Endothelial cell of umbilical vein (primary cell): ENCODE data around the gene PSD2.

Experiments used
- EZH2 ChIP-seq: IDR thresholded peaks from 2 replicates; pipeline ENCODE4 v1.6.1; 2012; ENCODE audit warnings: borderline replicate concordance, low read depth, mild to moderate bottlenecking, moderate library complexity, low read length, inconsistent platforms; ENCODE audit not compliant: severe bottlenecking
- FOS ChIP-seq: IDR thresholded peaks from 2 replicates; pipeline ENCODE4 v1.6.1; 2011; ENCODE audit warnings: mild to moderate bottlenecking, low read length, moderate library complexity, borderline replicate concordance; ENCODE audit not compliant: insufficient read depth
- GATA2 ChIP-seq: IDR thresholded peaks from 2 replicates; pipeline ENCODE4 v1.7.0; 2011; ENCODE audit warnings: low read depth, mild to moderate bottlenecking, moderate library complexity, mixed read lengths, low read length; ENCODE audit not compliant: insufficient read length, insufficient read depth
- JUN ChIP-seq: IDR thresholded peaks from 2 replicates; pipeline ENCODE4 v1.6.1; 2011; ENCODE audit warnings: borderline replicate concordance, low read depth; ENCODE audit not compliant: insufficient read length, insufficient read depth
- MYC ChIP-seq: IDR thresholded peaks from one replicate; pipeline ENCODE4 v1.6.1; 2011; ENCODE audit warnings: mild to moderate bottlenecking, low read depth, low read length
- POLR2A ChIP-seq: IDR thresholded peaks from 2 replicates; pipeline ENCODE4 v1.6.1; 2012; ENCODE audit warnings: low read depth, mild to moderate bottlenecking, control low read depth, low read length
- POLR2AphosphoS5 ChIP-seq: IDR thresholded peaks from 2 replicates; pipeline ENCODE4 v1.6.1; 2012; ENCODE audit warnings: low read depth, mild to moderate bottlenecking, control low read depth, low read length, moderate library complexity; ENCODE audit not compliant: insufficient read depth
- TF ChIP-seq, protein P1 (sequence below), 2 donors: IDR thresholded peaks; 1 replicate in 1 of 2; 2 replicates in 1 of 2; pipeline ENCODE4 v1.5.1; 2011; ENCODE audit warnings: low read length in 2 of 2, mild to moderate bottlenecking in 2 of 2, moderate library complexity in 2 of 2, control low read depth in 1 of 2, inconsistent platforms in 1 of 2, low read depth in 1 of 2; ENCODE audit not compliant: insufficient read depth in 1 of 2; ENCODE audit errors: extremely low read depth in 1 of 2
- TF ChIP-seq, protein P2 (sequence below): IDR thresholded peaks from 2 replicates; pipeline ENCODE4 v1.6.1; 2011; ENCODE audit not compliant: insufficient read depth, insufficient read length

DNA sequence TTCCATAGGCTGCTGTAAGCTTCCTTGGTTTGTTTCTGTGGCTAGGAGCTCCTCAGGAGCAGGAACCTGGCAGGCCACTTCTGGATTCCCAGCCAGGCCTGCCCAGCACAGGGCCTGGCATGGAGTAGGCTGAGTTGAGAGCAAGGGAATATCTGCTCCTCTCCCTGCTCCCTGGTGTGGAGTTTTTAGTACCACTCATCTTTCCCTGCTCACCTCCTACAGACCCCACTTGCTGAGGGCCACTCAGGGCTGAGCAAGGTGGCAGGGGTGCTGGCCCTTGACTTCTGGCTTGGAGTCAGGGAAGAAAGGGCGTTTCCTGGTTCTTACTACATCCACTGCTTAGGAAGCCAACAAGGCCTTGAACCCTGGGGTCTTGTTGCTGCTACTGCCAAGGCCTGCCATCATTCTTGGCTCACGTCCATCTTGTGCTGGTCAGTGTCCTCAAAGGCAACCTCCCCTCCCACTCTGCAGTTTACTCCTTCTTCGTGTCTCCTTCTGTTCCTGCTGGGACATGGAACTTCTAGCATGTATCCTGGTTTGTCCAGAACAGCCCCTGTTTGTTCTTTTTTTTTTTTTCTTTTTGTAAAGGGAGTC lies 54.9 kb downstream of the PSD2 start:
- TF ChIP-seq, protein P1, sequence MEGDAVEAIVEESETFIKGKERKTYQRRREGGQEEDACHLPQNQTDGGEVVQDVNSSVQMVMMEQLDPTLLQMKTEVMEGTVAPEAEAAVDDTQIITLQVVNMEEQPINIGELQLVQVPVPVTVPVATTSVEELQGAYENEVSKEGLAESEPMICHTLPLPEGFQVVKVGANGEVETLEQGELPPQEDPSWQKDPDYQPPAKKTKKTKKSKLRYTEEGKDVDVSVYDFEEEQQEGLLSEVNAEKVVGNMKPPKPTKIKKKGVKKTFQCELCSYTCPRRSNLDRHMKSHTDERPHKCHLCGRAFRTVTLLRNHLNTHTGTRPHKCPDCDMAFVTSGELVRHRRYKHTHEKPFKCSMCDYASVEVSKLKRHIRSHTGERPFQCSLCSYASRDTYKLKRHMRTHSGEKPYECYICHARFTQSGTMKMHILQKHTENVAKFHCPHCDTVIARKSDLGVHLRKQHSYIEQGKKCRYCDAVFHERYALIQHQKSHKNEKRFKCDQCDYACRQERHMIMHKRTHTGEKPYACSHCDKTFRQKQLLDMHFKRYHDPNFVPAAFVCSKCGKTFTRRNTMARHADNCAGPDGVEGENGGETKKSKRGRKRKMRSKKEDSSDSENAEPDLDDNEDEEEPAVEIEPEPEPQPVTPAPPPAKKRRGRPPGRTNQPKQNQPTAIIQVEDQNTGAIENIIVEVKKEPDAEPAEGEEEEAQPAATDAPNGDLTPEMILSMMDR (IDR thresholded peaks at IDR 0.05; ENCODE audit: extremely low read depth in 1 of 2, insufficient read depth in 1 of 2, low read depth in 1 of 2, low read length in 2 of 2) = no peak
- TF ChIP-seq POLR2AphosphoS5 = no peak
- no peak for TF ChIP-seq GATA2
- no peak for TF ChIP-seq POLR2A
- TF ChIP-seq, protein P2, sequence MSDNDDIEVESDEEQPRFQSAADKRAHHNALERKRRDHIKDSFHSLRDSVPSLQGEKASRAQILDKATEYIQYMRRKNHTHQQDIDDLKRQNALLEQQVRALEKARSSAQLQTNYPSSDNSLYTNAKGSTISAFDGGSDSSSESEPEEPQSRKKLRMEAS = no peak
- TF ChIP-seq EZH2 = no peak
- no peak for TF ChIP-seq FOS
- TF ChIP-seq JUN = no peak
- no peak for TF ChIP-seq MYC
